Hematopoietic multipotent progenitor cell treated with erythropoietin and hydrocortisone succinate and interleukin-3 and kit ligand, for 4 days (in vitro differentiated cells): ENCODE data around the gene SOX15.

Experiments used
- DNase-seq: peaks from one replicate; pipeline ENCODE4 v3.0.0-alpha.2; 2015

SOX15 gene

DNA sequence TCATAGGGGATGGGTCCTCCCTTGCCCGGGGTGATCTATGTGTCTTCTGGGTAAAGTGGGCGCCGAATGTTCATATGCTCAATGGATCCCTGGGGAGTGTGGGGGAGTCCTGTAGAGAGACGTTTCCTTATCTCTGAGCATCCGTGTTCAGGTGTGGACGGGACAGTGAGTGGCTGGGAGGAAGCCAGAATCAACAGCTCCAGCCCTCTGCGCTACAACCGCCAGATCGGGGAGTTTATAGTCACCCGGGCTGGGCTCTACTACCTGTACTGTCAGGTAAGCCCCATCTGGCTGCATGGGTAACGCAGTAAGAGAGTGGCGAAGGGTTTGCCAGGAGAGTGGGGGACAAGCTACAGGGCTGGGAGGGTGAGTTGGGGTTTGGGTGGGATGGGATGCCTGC is 33.3 kb downstream of the SOX15 start:
- DNase-seq: no peak

DNA sequence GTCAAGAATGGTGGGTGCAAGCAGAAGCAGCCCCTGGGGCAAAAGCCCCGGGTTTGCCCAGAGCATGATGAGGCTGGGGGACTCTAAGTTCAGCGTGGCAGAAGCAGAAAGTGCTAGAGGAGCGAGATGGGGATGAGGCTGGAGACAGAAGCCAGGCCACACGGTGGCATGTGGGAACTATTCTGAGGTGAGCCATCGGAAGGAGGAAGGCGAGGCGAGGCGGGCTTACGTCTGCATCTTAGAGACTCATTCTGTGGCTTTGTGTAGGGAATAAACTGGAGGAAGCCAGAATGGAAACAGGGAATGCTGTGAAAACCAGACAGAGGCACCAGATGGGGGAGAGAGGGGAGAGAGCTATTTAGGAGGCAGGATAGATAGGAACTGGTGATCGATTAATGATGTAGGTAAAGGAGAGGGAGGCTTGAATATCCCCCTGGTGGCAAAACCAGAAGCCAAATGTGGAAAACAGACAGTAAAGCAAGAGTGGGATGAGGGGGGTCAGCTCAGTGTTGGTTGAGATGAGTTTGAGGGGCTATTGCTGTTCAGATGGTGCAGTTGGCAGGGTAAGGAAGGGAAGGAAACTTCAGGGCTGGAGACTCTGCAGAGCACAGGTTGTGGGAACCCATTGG is 34.5 kb downstream of the SOX15 start:
- peak; percentile 22 for DNase-seq

DNA sequence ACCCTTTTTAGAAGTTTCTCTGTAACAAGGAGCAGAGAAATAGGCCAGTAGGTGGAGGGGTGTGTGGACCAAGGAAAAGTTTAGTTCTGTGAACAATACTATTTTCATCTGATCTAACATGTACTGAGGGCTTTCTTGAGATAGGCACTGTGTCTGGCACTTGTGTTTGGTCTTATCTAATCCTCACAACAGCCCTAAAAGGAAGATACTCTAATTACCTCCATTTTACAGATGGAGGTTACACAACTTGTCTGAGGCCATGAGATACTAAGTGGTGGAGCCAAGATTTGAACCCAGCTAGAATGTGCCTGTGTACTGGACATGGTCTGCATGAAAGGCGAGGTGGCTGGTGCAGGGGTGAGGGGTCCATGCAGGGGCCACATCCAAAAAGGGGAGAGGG is 36.5 kb downstream of the SOX15 start:
- peak; percentile 74 for DNase-seq

DNA sequence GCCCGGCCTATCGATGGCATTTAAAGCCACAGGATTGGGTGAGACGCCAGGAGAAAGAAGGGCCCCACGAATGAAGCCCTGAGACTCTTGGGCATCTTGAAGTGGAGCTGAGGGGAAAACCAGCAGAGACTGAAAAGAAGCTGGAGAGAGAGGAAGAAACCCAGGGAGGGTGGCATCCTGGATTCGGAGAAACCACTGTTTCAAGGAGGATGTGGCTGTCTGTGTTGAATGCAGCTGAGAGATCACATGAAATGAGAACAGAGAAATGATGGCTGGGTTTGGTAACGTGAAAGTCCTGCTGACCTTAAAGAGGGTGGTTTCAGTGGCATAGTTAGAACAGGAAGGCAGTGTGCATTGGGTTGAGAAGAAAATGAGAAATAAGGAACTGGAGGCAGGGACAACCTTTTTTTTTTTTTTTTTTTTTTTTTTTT is 37.3 kb downstream of the SOX15 start:
- peak; percentile 85 for DNase-seq

DNA sequence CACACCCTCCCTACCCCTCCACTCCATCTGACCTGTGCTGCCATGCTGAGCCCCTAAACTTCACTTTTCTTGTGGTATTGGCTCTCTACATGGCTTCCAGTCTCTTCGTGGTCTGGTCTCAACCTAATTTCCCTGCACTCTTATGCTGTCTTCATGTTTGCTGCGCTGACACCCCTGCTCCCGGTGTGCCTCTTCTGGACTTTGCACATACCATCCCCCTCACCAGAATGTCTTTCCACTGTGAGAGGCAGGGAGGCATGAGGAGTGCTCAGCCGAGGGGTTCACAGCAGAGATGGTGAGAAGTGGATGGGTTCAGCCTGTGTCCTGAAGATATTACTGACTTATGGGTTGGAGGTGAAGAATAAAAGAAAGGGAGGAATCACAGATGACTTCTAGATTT is 38.5 kb downstream of the SOX15 start:
- no peak for DNase-seq

DNA sequence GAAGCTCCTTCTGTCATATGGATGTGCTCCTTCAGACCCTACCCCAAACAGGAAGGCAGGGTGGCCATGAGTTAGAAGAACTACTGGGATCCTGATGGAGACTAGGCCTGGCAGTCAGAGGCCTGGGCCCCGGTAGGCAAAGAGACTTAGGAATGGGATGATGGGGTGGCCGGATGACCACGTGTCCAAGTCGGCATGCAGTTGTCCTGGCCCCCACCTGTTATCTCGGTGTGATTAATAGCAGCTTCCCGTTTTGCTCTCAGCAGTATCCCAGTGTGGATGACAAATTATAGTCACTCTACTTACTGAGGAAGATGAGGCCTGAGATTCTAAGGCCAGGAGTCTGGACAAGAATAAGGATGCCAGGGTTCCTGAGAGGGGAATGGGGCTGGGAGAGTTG is 39.5 kb downstream of the SOX15 start:
- DNase-seq: no peak

DNA sequence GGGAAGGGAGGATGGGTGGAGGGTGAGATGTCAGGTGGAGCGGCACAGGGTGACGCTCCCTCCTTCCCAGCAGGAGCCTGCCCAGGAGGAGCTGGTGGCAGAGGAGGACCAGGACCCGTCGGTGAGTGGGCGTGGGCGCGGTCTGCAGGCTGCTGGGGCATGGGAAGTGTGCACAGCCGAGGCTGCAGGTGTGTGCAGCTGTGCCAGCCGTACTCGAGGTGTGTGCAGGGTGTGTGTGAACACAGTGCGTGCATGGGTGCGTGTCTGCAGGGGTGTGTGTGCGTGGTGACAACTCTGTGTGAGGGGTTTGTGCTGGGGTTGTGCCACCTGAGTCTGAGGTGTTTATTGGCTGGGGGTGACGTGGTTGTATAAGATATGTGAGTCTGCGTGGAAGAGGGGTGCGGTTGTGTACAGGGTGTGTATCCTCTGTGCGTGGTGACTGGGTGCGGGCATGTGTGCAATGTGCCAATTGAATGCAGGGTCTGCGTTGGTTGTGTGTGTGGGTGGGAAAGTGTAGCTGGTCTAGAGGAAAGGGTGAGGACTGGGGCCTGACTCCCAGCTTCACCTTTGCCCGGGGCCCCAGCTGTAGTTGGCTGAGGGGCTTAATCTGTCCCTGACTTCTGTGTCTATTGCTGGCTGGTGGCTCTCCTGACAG is 40.4 kb downstream of the SOX15 start:
- DNase-seq: no peak

DNA sequence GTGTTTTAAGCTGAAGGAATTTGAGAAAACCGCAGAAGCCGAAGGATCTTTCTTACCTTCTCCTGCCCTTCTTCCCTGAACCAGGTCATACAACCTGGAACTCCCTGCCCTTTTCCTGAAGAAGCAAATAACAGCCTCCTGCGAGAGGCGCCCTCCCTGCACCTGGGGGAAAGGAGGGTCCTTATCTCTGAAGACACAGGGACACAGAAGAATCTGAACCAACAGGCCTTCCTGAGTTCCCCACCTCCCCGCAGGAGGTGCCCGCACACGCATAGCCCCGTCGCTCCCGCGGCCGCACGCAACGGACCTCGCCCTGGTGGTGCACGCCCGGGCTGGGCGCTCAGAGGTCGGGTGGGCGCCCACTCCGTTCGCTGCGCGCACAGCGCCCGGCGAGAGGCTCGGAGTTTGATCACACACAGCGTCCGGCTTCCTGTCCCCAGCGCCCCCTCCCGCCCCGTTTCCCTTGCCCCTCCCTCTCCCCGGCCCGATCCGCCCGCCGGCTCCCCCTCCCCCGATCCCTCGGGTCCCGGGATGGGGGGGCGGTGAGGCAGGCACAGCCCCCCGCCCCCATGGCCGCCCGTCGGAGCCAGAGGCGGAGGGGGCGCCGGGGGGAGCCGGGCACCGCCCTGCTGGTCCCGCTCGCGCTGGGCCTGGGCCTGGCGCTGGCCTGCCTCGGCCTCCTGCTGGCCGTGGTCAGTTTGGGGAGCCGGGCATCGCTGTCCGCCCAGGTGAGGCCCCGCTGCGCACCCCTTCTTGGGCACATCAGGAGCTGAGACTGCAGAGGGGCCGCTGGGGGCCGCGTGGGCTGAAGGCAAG is 41.1 kb downstream of the SOX15 start, which contains the start of gene TNFSF12:
Gene TNFSF12, plus strand, starts transcription at position 474 of the 816 bp plus-strand sequence. Its CDS starts 96 bp downstream, at position 570.
- DNase-seq: peak; percentile 72

DNA sequence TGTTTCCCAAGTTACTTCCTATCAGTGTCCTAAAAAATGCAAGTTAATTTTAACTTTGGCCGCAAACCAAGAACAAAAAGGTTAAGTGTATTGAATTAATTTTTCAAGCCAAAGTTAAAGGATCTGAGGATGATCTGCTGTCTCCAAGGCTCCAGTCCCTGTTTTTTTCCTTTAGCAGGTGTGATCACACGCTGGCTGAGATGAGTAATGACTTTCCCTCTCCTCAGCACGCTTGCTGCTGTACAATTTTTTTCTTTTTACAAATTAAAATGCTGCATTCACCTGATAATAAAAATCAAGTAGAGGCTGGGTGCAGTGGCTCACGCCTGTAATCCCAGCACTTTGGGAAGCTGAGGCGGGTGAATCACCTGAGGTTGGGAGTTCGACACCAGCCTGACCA is 45.0 kb downstream of the SOX15 start:
- DNase-seq: no peak

DNA sequence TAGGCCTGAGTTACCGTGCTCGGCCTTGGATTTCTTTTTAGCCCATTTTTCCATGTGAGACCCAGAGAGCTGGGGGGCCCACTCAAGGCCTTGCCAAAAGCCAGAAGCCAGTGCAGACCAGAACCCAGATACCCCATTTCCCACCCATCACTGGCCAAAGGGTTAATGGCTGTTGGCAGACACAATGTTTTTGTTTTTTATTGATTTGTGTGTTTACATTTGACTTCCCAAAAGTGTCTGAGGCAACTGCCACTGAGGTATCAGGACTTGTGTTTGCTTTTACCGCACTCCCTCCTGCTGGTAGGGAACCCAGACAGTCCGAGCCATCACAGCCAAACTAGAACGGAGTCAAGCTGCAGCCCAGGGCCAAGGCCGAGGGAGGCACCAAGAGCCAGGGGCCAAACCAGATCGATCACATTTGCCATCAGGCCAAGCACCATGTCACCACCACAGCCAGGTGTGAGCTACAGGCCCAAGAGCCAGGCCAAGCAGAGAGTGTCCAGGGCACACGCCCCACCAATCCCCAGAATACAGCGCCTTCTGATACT is 48.7 kb downstream of the SOX15 start:
- no peak for DNase-seq

DNA sequence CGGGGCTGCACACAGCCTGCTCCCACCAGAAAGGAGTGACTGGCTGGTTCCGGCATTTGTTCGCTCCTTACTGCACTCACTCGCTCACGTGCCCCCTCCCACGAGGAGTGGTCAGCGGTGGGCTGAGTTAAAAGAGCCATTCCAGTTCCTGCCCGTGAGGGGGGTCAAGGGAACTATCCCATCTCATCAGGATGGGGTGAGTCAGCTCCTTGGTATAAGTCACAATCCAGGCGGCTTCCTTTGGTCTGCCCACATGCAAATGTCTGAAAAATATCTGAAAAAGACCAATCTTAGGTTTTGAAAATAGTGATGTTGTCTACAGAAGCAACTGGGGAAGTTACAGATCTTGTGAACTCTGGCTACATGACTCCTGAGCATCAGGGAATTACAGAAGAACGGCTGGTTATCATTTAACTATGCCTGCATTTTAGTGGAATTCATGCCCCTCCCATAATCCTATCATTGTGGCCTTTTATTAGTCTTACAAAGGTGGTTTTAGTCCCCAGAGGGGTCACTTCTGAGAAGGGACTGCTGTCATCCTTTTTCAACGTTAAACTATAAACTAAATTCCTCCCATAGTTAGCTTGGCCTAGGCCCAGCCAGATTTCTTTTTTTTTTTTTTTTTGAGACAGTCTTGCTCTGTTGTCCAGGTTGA is 50.9 kb downstream of the SOX15 start:
- no peak for DNase-seq
